Endothelial cell of umbilical vein (primary cell): ENCODE measurements around the gene PCGF1. TPM values are rescaled to one million over a fixed set of nuclear protein-coding genes. Genes with fewer than 3 reads are reported as not detected.

Experiments
- BruUV-seq: library from RNA; stranded (reverse); fragments of 400-500 nt; replicated peaks from 2 replicates; lab custom pipeline; 2021; lab: Mats Ljungman, UMichigan
- CTCF ChIA-PET: fragments of 300-600, 350-600 bp; sonication (Branson Sonifier 250); formaldehyde crosslinking; loops from one replicate; lab custom pipeline; 2021; ENCODE audit warnings: antibody characterized with exemption, inconsistent platforms; lab: Charles Lee
- POLR2A ChIA-PET: fragments of 300-600, 350-600 bp; sonication (Branson Sonifier 250); formaldehyde crosslinking; loops from one replicate; lab custom pipeline; 2021; ENCODE audit warnings: antibody characterized with exemption, inconsistent platforms; lab: Charles Lee
- DNase-seq: peaks from one replicate; pipeline ENCODE4 v3.0.0-alpha.2; 2011; ENCODE audit warnings: low read depth, low spot score
- FAIRE-seq: peaks from 2 replicates; lab custom pipeline; 2011; peaks lifted over from hg19 to GRCh38; lab: Jason Lieb, UNC
- H2AFZ ChIP-seq: 2 replicates; pipeline ENCODE4 v1.6.0; 2012; ENCODE audit warnings: low read depth, low read length, control low read depth, inconsistent platforms
- H3K27ac ChIP-seq: 2 replicates; pipeline ENCODE4 v1.5.1; 2011; ENCODE audit warnings: low read depth, mild to moderate bottlenecking, control low read depth, low read length, moderate library complexity; ENCODE audit not compliant: insufficient read depth
- H3K27me3 ChIP-seq, 2 experiments: 2 replicates each; pipeline versions ENCODE4 v1.6.0 to v1.6.1; 2011; ENCODE audit warnings: low read length in 2 of 2, mixed read lengths in 1 of 2; ENCODE audit not compliant: control insufficient read depth in 2 of 2, insufficient read depth in 2 of 2
- H3K36me3 ChIP-seq, 2 experiments: 2 replicates in 1 of 2; 3 replicates in 1 of 2; pipeline ENCODE4 v1.5.1; 2011; ENCODE audit warnings: low read length in 2 of 2, mild to moderate bottlenecking in 1 of 2, moderate library complexity in 1 of 2; ENCODE audit not compliant: control insufficient read depth in 2 of 2, insufficient read depth in 2 of 2; ENCODE audit errors: extremely low read depth in 1 of 2
- H3K4me1 ChIP-seq: 3 replicates; pipeline ENCODE4 v1.5.1; 2011; ENCODE audit warnings: mild to moderate bottlenecking, low read length; ENCODE audit not compliant: control insufficient read depth, insufficient read depth; ENCODE audit errors: extremely low read depth
- H3K4me2 ChIP-seq: 2 replicates; pipeline ENCODE4 v1.6.1; 2011; ENCODE audit warnings: low read length, control low read depth, mixed read lengths; ENCODE audit not compliant: insufficient read depth
- H3K4me3 ChIP-seq, 3 experiments: fragments of 200-600 bp in 1 of 3; sonication (generic), shearing (Covaris generic) in 1 of 3; replicated peaks in 1 of 3; 2 replicates each; pipeline ENCODE4 v1.5.1; 2011 to 2016; ENCODE audit warnings: control low read depth in 3 of 3, low read length in 3 of 3, mild to moderate bottlenecking in 2 of 3, inconsistent platforms in 1 of 3, low read depth in 1 of 3, moderate library complexity in 1 of 3; ENCODE audit not compliant: insufficient read depth in 1 of 3
- H3K79me2 ChIP-seq: 2 replicates; pipeline ENCODE4 v1.6.0; 2012; ENCODE audit warnings: low read length, inconsistent platforms; ENCODE audit not compliant: control insufficient read depth, insufficient read depth
- H3K9ac ChIP-seq: replicated peaks from 2 replicates; pipeline ENCODE3; 2011; ENCODE audit warnings: low read length, control low read depth; ENCODE audit not compliant: insufficient read depth; ENCODE audit errors: extremely low read depth
- H3K9me1 ChIP-seq: replicated peaks from 3 replicates; pipeline ENCODE4 v1.6.0; 2011; ENCODE audit warnings: mild to moderate bottlenecking, low read length; ENCODE audit not compliant: control insufficient read depth, insufficient read depth; ENCODE audit errors: extremely low read depth
- H3K9me3 ChIP-seq: replicated peaks from 2 replicates; pipeline ENCODE4 v1.5.1; 2012; ENCODE audit warnings: low read length, inconsistent platforms; ENCODE audit not compliant: control insufficient read depth, insufficient read depth
- H4K20me1 ChIP-seq: replicated peaks from 2 replicates; pipeline ENCODE3; 2011; ENCODE audit warnings: mild to moderate bottlenecking, low read length; ENCODE audit not compliant: control insufficient read depth, insufficient read depth; ENCODE audit errors: extremely low read depth
- EZH2 ChIP-seq: IDR thresholded peaks from 2 replicates; pipeline ENCODE4 v1.6.1; 2012; ENCODE audit warnings: borderline replicate concordance, low read depth, mild to moderate bottlenecking, moderate library complexity, low read length, inconsistent platforms; ENCODE audit not compliant: severe bottlenecking
- FOS ChIP-seq: IDR thresholded peaks from 2 replicates; pipeline ENCODE4 v1.6.1; 2011; ENCODE audit warnings: mild to moderate bottlenecking, low read length, moderate library complexity, borderline replicate concordance; ENCODE audit not compliant: insufficient read depth
- GATA2 ChIP-seq: IDR thresholded peaks from 2 replicates; pipeline ENCODE4 v1.7.0; 2011; ENCODE audit warnings: low read depth, mild to moderate bottlenecking, moderate library complexity, mixed read lengths, low read length; ENCODE audit not compliant: insufficient read length, insufficient read depth
- JUN ChIP-seq: IDR thresholded peaks from 2 replicates; pipeline ENCODE4 v1.6.1; 2011; ENCODE audit warnings: borderline replicate concordance, low read depth; ENCODE audit not compliant: insufficient read length, insufficient read depth
- MYC ChIP-seq: IDR thresholded peaks from one replicate; pipeline ENCODE4 v1.6.1; 2011; ENCODE audit warnings: mild to moderate bottlenecking, low read depth, low read length
- POLR2A ChIP-seq: IDR thresholded peaks from 2 replicates; pipeline ENCODE4 v1.6.1; 2012; ENCODE audit warnings: low read depth, mild to moderate bottlenecking, control low read depth, low read length
- POLR2AphosphoS5 ChIP-seq: IDR thresholded peaks from 2 replicates; pipeline ENCODE4 v1.6.1; 2012; ENCODE audit warnings: low read depth, mild to moderate bottlenecking, control low read depth, low read length, moderate library complexity; ENCODE audit not compliant: insufficient read depth
- dilution Hi-C: fragments of 300-500 bp; cut with MboI; formaldehyde crosslinking; loops from one replicate; pipeline ENCODE4 v1.15.0; 2019; ENCODE audit warnings: low sequenced_read_pairs; ENCODE audit not compliant: extremely low pct_ligation_motif_present
- intact Hi-C: fragments of 100-400 bp; cut with micrococcal nuclease; formaldehyde crosslinking; loops from one replicate; pipeline ENCODE4 v1.10.0; 2022
- polyA plus RNA-seq, 4 experiments: library from polyadenylated mRNA; depleted of rRNA in 3 of 4; stranded (reverse) in 3 of 4; unstranded in 1 of 4; fragments of >200 nt; gene quantifications; 2 replicates each; pipeline versions ENCODE4 v1.2.1 to v1.2.3, GENCODE V29; 2011 to 2012; ENCODE audit warnings: missing spikeins in 1 of 4
- total RNA-seq: library from RNA; stranded (reverse); gene quantifications from 2 replicates; pipeline ENCODE4 v1.2.3, GENCODE V29; 2021
- TF ChIP-seq, protein P1 (sequence below): IDR thresholded peaks from 2 replicates; pipeline ENCODE4 v1.6.1; 2011; ENCODE audit not compliant: insufficient read depth, insufficient read length
- TF ChIP-seq, protein P2 (sequence below), 2 donors: IDR thresholded peaks; 1 replicate in 1 of 2; 2 replicates in 1 of 2; pipeline ENCODE4 v1.5.1; 2011; ENCODE audit warnings: low read length in 2 of 2, mild to moderate bottlenecking in 2 of 2, moderate library complexity in 2 of 2, control low read depth in 1 of 2, inconsistent platforms in 1 of 2, low read depth in 1 of 2; ENCODE audit not compliant: insufficient read depth in 1 of 2; ENCODE audit errors: extremely low read depth in 1 of 2

PCGF1 gene
- total and polyA plus RNA-seq, 2 donors (not counting 3 experiments of a cell fraction or from before 2014, with no cell fraction given) = 17.4 to 19.2 TPM

DNA sequence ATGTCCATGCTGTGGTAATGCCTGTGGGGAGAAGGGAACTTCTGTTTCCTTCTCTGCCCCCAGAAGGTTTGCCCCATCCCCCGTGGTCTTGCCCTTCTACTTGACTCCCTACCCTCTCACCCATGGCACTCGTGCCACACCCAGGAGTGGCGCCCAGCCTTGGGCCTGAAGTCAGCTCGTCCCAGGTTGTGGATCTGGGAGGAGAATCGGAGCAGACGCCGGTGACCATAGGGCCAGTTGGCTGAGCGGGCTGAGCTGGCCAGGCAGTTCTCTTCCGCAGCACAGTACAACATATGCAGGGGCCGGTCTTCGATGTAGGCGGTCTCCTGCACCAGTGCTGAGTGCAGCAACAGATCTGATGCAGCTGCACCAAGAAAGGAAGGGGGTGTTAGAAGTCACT, 26.9 kb upstream of the PCGF1 start:
- Histone ChIP-seq H4K20me1 (no peaks in the 10 kb centered on the region), H3K4me1 (peaks cover 10% of the 10 kb centered on the region), H3K4me3 (no peak overlapping the region), H3K27ac (no peak overlapping the region), H2AFZ (no peak overlapping the region), H3K4me2 (no peak overlapping the region), H3K9me3 (no peaks in the 10 kb centered on the region), H3K79me2 (no peaks in the 10 kb centered on the region), H3K27me3 (peaks cover 11 to 12% of the 10 kb centered on the region in 2 experiments), H3K9ac (no peak overlapping the region), H3K9me1 (no peaks in the 10 kb centered on the region), H3K36me3 (peaks cover 0 to 10% of the 10 kb centered on the region in 2 experiments)
- BruUV-seq = no TSS peak
- dilution Hi-C loops (no loop called here), intact Hi-C loops (loop anchor here (5.0 kb wide), 2 partner anchors 37 to 202 kb away; partner anchors contain the start of gene LBX2)
- ChIA-PET POLR2A (no interaction called here), CTCF (interaction anchor here (2.9 kb wide), 1 partner anchor 11 kb away, joined by 15 read pairs; no protein-coding TSS in a partner anchor)
- TF ChIP-seq EZH2 = no peak
- DNase-seq = no peak
- no peak for FAIRE-seq

- no TSS peak for BruUV-seq
- Histone ChIP-seq H3K9me3 (no peaks in the 10 kb centered on the region), H3K4me1 (peaks cover 13% of the 10 kb centered on the region), H3K4me2 (no peak overlapping the region), H4K20me1 (no peaks in the 10 kb centered on the region), H3K27me3 (peaks cover 6 to 7% of the 10 kb centered on the region in 2 experiments), H3K27ac (no peak overlapping the region), H3K36me3 (peaks cover 0 to 10% of the 10 kb centered on the region in 2 experiments), H3K9me1 (no peaks in the 10 kb centered on the region), H3K9ac (no peak overlapping the region), H2AFZ (no peak overlapping the region), H3K79me2 (peaks cover 9% of the 10 kb centered on the region), H3K4me3 (no peak overlapping the region)
- POLR2A ChIA-PET = no interaction called here
- TF ChIP-seq FOS (no peak), EZH2 (no peak), POLR2AphosphoS5 (no peak), POLR2A (no peak), JUN (no peak), GATA2 (no peak), MYC (no peak)
- TF ChIP-seq, protein P1, sequence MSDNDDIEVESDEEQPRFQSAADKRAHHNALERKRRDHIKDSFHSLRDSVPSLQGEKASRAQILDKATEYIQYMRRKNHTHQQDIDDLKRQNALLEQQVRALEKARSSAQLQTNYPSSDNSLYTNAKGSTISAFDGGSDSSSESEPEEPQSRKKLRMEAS = no peak
- TF ChIP-seq, protein P2, sequence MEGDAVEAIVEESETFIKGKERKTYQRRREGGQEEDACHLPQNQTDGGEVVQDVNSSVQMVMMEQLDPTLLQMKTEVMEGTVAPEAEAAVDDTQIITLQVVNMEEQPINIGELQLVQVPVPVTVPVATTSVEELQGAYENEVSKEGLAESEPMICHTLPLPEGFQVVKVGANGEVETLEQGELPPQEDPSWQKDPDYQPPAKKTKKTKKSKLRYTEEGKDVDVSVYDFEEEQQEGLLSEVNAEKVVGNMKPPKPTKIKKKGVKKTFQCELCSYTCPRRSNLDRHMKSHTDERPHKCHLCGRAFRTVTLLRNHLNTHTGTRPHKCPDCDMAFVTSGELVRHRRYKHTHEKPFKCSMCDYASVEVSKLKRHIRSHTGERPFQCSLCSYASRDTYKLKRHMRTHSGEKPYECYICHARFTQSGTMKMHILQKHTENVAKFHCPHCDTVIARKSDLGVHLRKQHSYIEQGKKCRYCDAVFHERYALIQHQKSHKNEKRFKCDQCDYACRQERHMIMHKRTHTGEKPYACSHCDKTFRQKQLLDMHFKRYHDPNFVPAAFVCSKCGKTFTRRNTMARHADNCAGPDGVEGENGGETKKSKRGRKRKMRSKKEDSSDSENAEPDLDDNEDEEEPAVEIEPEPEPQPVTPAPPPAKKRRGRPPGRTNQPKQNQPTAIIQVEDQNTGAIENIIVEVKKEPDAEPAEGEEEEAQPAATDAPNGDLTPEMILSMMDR (IDR thresholded peaks at IDR 0.05; ENCODE audit: extremely low read depth in 1 of 2, insufficient read depth in 1 of 2, low read depth in 1 of 2, low read length in 2 of 2) = no peak
- intact Hi-C loops (loop anchor here (2.0 to 5.0 kb wide), 3 partner anchors 36 to 283 kb away; partner anchors contain the start of gene LBX2), dilution Hi-C loops (no loop called here)
- no peak for DNase-seq
- CTCF ChIA-PET = interaction anchor here (0.8 to 5.2 kb wide), 5 partner anchors 12 to 284 kb away, joined by 3 to 82 read pairs (median 16); partner anchors contain the start of genes CCDC142 and TTC31
- FAIRE-seq = no peak
Observed at GRCh38 chr2:74533464-74533863, 26.0 kb upstream of the PCGF1 start.
